Loucy (cell line): ENCODE data around the gene SLC4A9.

Experiments used
- EZH2phosphoT487 ChIP-seq: fragments of 200-600 bp; IDR thresholded peaks from 2 replicates; pipeline ENCODE4 v1.6.1; 2018; ENCODE audit warnings: antibody characterized with exemption, mild to moderate bottlenecking, moderate library complexity, borderline replicate concordance
- TF ChIP-seq, protein P1 (sequence below): fragments of 200-600 bp; sonication (generic); conservative IDR thresholded peaks from 2 replicates; pipeline ENCODE4 v1.5.1; 2014; ENCODE audit warnings: mild to moderate bottlenecking, antibody characterized with exemption, low read length

DNA sequence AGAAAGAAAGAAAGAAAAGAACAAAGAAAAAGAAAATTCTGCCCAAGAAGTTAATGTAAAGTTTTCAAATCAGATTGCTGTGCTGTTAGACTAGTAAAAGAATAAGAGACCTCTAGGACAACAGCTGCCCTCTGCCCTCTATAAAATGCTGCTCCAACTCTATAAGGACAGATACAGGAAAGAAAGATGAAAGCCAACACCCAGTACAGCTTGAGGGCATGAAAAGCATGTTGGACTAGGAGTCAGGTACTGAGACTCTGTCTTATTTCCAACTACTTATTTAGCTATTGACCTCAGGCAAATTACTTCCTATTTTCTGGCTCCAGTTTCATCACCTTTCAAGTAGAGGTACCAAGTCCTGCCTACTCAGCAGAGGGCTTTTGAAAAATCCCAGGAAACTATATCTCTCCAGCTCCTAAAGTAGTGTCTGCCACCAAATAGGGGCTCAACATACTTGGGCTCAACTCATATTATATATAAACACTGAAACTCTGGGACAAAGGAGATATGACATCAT is 19.3 kb upstream of the SLC4A9 start:
- TF ChIP-seq, protein P1, sequence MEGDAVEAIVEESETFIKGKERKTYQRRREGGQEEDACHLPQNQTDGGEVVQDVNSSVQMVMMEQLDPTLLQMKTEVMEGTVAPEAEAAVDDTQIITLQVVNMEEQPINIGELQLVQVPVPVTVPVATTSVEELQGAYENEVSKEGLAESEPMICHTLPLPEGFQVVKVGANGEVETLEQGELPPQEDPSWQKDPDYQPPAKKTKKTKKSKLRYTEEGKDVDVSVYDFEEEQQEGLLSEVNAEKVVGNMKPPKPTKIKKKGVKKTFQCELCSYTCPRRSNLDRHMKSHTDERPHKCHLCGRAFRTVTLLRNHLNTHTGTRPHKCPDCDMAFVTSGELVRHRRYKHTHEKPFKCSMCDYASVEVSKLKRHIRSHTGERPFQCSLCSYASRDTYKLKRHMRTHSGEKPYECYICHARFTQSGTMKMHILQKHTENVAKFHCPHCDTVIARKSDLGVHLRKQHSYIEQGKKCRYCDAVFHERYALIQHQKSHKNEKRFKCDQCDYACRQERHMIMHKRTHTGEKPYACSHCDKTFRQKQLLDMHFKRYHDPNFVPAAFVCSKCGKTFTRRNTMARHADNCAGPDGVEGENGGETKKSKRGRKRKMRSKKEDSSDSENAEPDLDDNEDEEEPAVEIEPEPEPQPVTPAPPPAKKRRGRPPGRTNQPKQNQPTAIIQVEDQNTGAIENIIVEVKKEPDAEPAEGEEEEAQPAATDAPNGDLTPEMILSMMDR, result no peak
- TF ChIP-seq EZH2phosphoT487, result no peak
